HEK293T (cell line): ENCODE results near the gene TBC1D5.
A peak's percentile ranks its signal among the peaks of the same experiment; 100 is the strongest.

Source experiments
- CTCF ChIA-PET: fragments of 350-600 bp; formaldehyde crosslinking; extraction: SDS; loops from one replicate; lab custom pipeline; 2021; ENCODE audit warnings: antibody characterized with exemption, inconsistent platforms; lab: Yijun Ruan, JAX
- POLR2A ChIA-PET: fragments of 350-600 bp; formaldehyde crosslinking; extraction: SDS; loops from one replicate; lab custom pipeline; 2020; ENCODE audit warnings: antibody characterized with exemption, inconsistent platforms; lab: Yijun Ruan, JAX
- DNase-seq: peaks from one replicate; pipeline ENCODE4 v3.0.0; 2012; ENCODE audit warnings: mixed read lengths; ENCODE audit errors: extremely low spot score
- ARNT ChIP-seq: fragments of 450-650 bp; IDR thresholded peaks from 2 replicates; pipeline ENCODE4 v1.6.1; 2017; ENCODE audit warnings: mild to moderate bottlenecking
- BHLHE40 ChIP-seq: fragments of 450-650 bp; IDR thresholded peaks from 2 replicates; pipeline ENCODE4 v1.6.1; 2016; ENCODE audit warnings: mild to moderate bottlenecking, moderate library complexity, borderline replicate concordance
- CTBP1 ChIP-seq: fragments of 450-650 bp; IDR thresholded peaks from 2 replicates; pipeline ENCODE4 v1.6.1; 2016; ENCODE audit warnings: borderline replicate concordance
- ELF4 ChIP-seq: fragments of 450-650 bp; IDR thresholded peaks from 2 replicates; pipeline ENCODE4 v1.6.1; 2017; ENCODE audit warnings: antibody characterized with exemption
- FOXA1 ChIP-seq: fragments of 450-650 bp; IDR thresholded peaks from 2 replicates; pipeline ENCODE4 v1.6.1; 2016; ENCODE audit warnings: mild to moderate bottlenecking
- FOXK2 ChIP-seq: fragments of 450-650 bp; IDR thresholded peaks from 2 replicates; pipeline ENCODE4 v1.6.1; 2016; ENCODE audit warnings: mild to moderate bottlenecking
- FOXM1 ChIP-seq: fragments of 450-650 bp; IDR thresholded peaks from 2 replicates; pipeline ENCODE4 v1.6.1; 2017; ENCODE audit warnings: mild to moderate bottlenecking, borderline replicate concordance
- HDGF ChIP-seq: fragments of 450-650 bp; IDR thresholded peaks from 2 replicates; pipeline ENCODE4 v1.6.1; 2017; ENCODE audit warnings: antibody characterized with exemption, borderline replicate concordance
- L3MBTL2 ChIP-seq: fragments of 450-650 bp; conservative IDR thresholded peaks from 2 replicates; pipeline ENCODE4 v1.6.1; 2016; ENCODE audit warnings: mild to moderate bottlenecking
- LEF1 ChIP-seq: fragments of 450-650 bp; IDR thresholded peaks from 2 replicates; pipeline ENCODE4 v1.6.1; 2017; ENCODE audit warnings: mild to moderate bottlenecking, borderline replicate concordance
- NFRKB ChIP-seq: fragments of 450-650 bp; IDR thresholded peaks from 2 replicates; pipeline ENCODE4 v1.6.1; 2016; ENCODE audit warnings: mild to moderate bottlenecking, moderate library complexity
- PKNOX1 ChIP-seq: fragments of 450-650 bp; IDR thresholded peaks from 2 replicates; pipeline ENCODE4 v1.6.1; 2016
- SP1 ChIP-seq: fragments of 450-650 bp; IDR thresholded peaks from 2 replicates; pipeline ENCODE4 v1.6.1; 2017
- SUZ12 ChIP-seq: fragments of 450-650 bp; IDR thresholded peaks from 2 replicates; pipeline ENCODE4 v1.6.1; 2016; ENCODE audit warnings: mild to moderate bottlenecking
- TARDBP ChIP-seq: fragments of 450-650 bp; IDR thresholded peaks from 2 replicates; pipeline ENCODE4 v1.6.1; 2016
- ZNF384 ChIP-seq: fragments of 450-650 bp; IDR thresholded peaks from 2 replicates; pipeline ENCODE4 v1.6.1; 2016

Gene TBC1D5

DNA sequence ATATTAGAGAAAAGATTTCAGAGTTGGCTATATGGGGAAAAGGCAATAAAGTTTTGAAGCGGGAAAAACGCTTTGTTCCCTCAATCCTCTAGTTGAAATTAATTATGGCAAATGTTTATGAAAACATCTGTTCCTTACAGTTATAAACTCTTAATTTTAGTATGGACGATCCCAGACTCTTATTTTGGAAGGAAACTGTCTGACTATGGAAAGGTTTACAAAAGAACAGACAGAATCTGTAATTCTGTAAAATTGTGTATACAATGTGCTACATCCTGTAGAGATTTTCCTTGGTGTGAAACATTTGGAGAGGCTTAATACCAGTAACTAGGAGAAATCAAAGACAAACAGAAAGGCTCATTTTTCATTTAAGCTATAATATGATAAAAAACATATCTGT is 311.8 kb downstream of the TBC1D5 start:
- POLR2A ChIA-PET, result no interaction called here
- DNase-seq, result no peak
- TF ChIP-seq FOXM1, result no peak
- TF ChIP-seq L3MBTL2, result no peak
- TF ChIP-seq CTBP1, result no peak
- no peak for TF ChIP-seq PKNOX1
- TF ChIP-seq FOXK2, result no peak
- no peak for TF ChIP-seq BHLHE40
- no peak for TF ChIP-seq HDGF
- no peak for TF ChIP-seq ELF4
- TF ChIP-seq FOXA1, result no peak
- no peak for TF ChIP-seq ZNF384
- TF ChIP-seq ARNT, result no peak
- TF ChIP-seq LEF1, result no peak
- TF ChIP-seq NFRKB, result no peak
- no peak for TF ChIP-seq TARDBP
- TF ChIP-seq SUZ12, result no peak
- no peak for TF ChIP-seq SP1
- CTCF ChIA-PET, result interaction anchor here (0.6 to 0.9 kb wide), 2 partner anchors 8 to 411 kb away, joined by 3 to 5 read pairs; no protein-coding TSS in a partner anchor

GRCh38 chr3:17423786-17424536 is 318.5 kb downstream of the TBC1D5 start:
- ChIA-PET POLR2A (no interaction called here), CTCF (interaction anchor here (0.7 to 1.0 kb wide), 2 partner anchors 417 to 513 kb away, joined by 4 read pairs; no protein-coding TSS in a partner anchor)
- DNase-seq, result no peak
- TF ChIP-seq ZNF384 (no peak), NFRKB (no peak)

DNA sequence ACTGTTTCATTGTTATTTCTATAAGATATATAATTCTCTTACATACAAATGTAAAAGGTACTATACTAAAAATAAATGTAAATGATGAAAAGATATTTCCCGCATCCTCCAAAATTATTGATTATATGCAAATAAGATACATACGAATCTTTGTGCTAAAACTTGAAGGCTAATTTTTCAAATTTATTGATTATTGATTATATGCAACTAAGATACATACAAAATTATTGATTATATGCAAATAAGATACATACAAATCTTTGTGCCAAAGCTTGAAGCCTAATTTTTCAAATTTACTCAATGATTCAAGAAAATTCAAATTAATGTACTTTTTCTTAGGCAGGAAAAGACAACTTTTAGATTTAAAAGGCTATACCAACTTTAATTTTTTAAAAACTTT is 319.8 kb downstream of the TBC1D5 start:
- DNase-seq, result no peak
- TF ChIP-seq CTBP1 (no peak), ZNF384 (no peak), ARNT (no peak), NFRKB (no peak), BHLHE40 (no peak), HDGF (no peak), PKNOX1 (no peak), LEF1 (no peak), ELF4 (no peak), L3MBTL2 (no peak), FOXK2 (no peak), SP1 (no peak), FOXA1 (no peak), TARDBP (no peak)
- CTCF ChIA-PET, result no interaction called here
- POLR2A ChIA-PET, result no interaction called here

GRCh38 chr3:17420668-17421067 is 321.8 kb downstream of the TBC1D5 start:
- ChIA-PET CTCF (interaction anchor here (0.7 to 1.6 kb wide), 2 partner anchors 266 to 421 kb away, joined by 3 to 4 read pairs; no protein-coding TSS in a partner anchor), POLR2A (no interaction called here)
- TF ChIP-seq TARDBP (no peak), FOXA1 (no peak), PKNOX1 (peak; percentile 27; the same call in 1 of the 2 replicates)
- no peak for DNase-seq

- CTCF ChIA-PET, result interaction anchor here (0.8 to 1.4 kb wide), 2 partner anchors 14 to 153 kb away, joined by 3 to 5 read pairs; no protein-coding TSS in a partner anchor
- no peak for TF ChIP-seq FOXM1
- TF ChIP-seq BHLHE40, result no peak
- no peak for TF ChIP-seq PKNOX1
- no peak for TF ChIP-seq FOXK2
- TF ChIP-seq L3MBTL2, result no peak
- no peak for TF ChIP-seq ELF4
- TF ChIP-seq TARDBP, result no peak
- TF ChIP-seq SP1, result no peak
- POLR2A ChIA-PET, result no interaction called here
- DNase-seq, result peak; percentile 44
Measured at GRCh38 chr3:17412950-17413530, 329.4 kb downstream of the TBC1D5 start.
